NCI-H187 treated with DMSO at 0.1 percent for 48 hours (cell line): Measurements from ENCODE around the gene ABCA1.
A peak's percentile ranks its signal among the peaks of the same experiment; 100 is the strongest.
"Not testable (repeated sequence)": the region's sequence is repeated elsewhere in the genome, so short reads cannot be mapped to it uniquely, and the experiment has no call there.

Experiments
- DNase-seq: peaks from one replicate; lab custom pipeline; 2025; lab: John Stamatoyannopoulos, UW

ABCA1 gene

GRCh38 chr9:104869811-104870210 is 58.1 kb downstream of the ABCA1 start:
- DNase-seq = no peak

GRCh38 chr9:104868687-104869404 is 59.1 kb downstream of the ABCA1 start:
- DNase-seq = peak; percentile 15

DNA sequence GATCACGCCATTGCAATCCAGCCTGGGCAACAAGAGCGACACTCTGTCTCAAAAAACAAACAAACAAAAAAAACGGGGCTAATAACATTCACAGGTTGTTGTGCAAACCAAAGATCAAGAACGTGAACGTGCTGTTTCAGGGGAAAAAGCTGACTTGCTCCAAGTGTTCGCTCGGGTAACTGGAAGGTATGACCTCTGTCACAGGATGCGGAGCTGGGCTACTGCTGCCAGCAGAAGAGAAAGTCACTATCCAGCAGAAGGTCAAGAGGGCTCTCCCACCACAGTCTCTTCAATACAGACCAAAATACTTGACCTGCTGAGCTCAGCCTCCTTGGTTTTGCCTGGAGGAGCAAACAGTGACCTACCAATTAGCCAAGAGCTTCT is 59.7 kb downstream of the ABCA1 start:
- no peak for DNase-seq

DNA sequence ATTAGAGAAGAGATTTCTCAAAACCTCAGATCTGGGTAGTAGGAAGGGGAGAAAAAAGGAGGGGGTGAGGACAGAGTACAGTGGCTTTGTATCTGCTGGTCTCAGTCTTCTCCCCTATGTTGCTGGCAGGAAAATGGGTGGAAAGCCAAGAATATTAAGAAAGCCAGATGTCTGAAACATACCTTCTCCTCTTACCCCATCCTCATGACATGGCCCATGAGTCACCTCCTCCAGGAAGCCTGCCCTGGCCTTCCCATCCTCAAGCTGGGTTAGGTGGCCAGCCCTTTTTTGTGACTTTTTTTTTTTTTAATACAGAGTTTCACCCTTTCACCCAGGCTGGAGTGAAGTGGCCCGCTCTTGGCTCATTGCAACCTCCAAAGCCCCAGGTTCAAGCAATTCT is 61.8 kb downstream of the ABCA1 start:
- no peak for DNase-seq

DNA sequence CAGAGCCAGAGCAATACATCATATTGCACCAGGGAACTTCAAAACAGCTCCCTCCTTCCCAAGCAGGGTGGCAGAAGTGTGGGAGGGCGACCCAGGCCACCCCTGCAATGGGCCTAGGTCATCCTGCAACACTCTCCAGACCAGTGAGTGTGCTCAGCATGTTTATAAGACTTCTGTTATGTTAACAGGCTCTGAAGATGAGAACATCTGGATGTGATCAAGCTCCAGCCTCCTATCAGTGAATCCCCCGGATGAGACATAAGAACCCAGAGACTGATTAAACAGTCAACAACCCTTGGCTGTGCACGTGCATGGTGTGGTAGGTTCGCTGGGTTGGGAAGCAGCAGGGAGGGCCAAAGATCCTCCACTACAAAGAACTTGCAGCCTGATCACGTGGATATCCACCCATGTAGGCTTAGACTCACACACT is 63.3 kb downstream of the ABCA1 start:
- DNase-seq = no peak

DNA sequence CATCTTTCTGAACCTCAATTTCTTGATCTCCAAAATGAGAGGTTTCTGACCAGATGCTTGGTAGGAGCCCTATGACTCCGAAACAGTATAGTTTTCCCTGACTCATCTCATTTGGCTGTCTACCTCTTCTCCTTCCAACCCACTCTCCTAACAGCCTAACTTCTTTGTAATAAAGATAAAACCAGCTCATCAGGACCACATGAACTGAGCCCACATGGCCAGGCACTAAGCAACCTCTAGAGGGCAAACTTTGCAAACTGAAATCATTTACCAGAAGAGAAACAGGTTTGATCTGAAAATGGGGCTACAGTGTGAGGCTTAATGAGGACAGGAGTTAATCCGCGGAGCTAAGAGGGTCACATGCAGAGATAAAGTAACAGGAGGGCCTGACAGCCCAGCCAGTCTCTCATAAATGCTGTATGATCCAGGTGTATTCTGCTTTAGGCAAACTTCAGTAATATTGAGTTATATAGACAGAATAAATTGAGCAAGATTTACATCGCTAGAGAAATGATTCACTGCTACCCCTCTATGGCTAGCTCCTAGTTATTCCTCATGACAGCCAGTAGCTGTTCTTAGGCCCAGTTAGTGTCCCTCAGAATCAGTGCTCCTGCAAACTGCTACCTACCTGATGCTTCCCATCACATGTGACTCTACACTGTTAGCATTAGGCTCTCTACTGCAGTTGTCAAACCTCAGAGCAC is 64.6 kb downstream of the ABCA1 start:
- DNase-seq = peak; percentile 4

- DNase-seq = no peak
Observed at GRCh38 chr9:104861397-104861796, 66.6 kb downstream of the ABCA1 start.

GRCh38 chr9:104860263-104860662 is 67.7 kb downstream of the ABCA1 start:
- DNase-seq = no peak

DNA sequence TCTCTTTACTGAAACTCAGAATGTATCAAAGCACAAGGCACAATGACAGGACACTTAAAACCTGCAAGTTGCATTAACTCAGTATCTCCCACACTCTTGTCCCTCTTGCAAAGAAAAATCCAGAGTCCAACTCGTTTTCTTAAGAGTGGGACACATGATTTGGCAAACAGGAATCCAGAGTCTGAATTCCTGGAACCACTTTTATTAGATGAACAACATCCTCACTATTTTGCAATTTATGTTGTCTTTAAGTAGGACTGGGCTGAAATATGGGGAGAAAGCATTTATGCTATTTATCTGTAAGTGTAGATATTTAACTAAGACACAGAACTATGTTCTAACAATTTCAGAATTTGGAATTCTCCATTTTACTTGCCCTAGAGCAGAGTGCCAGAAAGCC is 69.1 kb downstream of the ABCA1 start:
- DNase-seq = no peak

DNA sequence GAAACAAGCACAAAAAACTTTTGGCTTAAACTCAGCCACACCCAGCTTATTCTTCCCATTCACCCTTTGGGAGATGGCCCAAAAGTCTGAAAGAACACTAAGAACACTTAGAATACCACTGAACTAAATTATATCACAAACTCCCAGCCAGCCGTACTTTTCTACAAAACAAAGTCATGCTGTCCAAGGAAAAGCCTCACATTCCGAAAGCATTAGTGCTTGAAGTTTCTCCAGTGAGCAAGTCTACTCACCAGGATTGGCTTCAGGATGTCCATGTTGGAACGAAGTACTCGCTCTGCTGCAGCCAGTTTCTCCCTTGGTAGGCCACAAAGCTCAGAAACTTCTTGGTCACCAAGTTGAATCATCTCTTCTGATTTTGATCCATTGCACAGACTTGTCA is 69.7 kb downstream of the ABCA1 start:
- DNase-seq = no peak

GRCh38 chr9:104856413-104856941 is 71.5 kb downstream of the ABCA1 start:
- peak; percentile 52 for DNase-seq

DNA sequence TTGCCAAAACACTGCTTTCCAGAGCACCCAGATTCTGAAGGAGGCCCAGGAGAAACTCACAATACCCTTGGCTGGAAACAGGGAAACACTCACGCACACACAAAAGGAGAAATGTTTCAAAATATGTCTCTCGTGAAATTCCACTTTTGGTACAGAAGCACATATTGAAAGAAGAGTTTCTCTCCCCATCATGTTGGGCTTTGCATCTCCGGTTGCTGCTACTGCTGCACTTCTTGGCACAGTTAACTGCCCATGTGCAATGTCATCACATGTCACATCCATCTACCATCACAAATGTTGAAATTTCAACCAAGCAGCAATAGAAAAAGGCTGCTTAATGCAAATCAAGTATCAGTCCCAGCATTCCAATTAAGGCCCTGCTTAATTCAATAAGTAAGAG is 72.1 kb downstream of the ABCA1 start:
- no peak for DNase-seq

- not testable (repeated sequence) for DNase-seq
Observed at GRCh38 chr9:104855258-104855657, 72.7 kb downstream of the ABCA1 start.

DNA sequence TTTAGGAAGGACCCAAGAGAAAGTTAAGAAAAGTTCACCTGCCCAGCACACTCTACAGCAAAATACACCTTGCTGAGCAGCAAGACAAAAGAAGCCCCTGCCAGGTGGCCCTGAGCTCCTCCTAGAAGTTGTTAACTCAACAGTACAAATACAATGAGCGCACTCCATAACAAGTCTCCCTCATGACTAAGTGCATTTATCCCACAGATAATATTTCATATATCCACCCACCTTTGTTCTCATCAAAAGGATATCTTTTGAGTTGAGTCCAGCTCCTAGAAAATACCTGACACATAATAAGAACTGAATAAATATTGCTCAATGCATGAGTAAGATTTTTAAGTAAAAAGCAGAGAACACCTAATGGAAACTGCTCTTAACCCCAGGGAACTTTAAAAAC is 73.3 kb downstream of the ABCA1 start:
- no peak for DNase-seq

GRCh38 chr9:104853683-104854082 is 74.3 kb downstream of the ABCA1 start:
- DNase-seq = no peak

GRCh38 chr9:104853159-104853558 is 74.8 kb downstream of the ABCA1 start:
- no peak for DNase-seq

DNA sequence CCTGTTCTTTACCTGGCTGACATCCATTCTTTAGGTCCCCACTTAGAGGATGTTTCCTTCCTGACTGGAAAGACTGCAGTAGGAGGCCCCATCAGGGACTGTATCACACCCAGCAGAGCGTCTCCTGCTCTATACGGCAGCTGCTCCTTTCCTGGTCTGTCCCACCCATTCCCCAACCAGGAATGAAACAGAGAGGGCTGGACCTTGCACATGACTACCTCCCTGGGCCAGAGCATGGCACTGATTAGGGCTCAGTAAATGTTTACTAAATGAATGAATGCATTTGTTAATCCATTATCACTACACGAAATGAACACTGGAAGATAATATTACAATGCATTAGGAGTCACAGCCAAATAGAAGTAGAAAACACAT is 76.4 kb downstream of the ABCA1 start:
- no peak for DNase-seq

GRCh38 chr9:104850786-104851545 is 77.0 kb downstream of the ABCA1 start:
- DNase-seq = no peak

- no peak for DNase-seq
Observed at GRCh38 chr9:104849023-104849422, 78.9 kb downstream of the ABCA1 start.

- no peak for DNase-seq
Observed at GRCh38 chr9:104844710-104845109, 83.2 kb downstream of the ABCA1 start.

- DNase-seq = no peak
Observed at GRCh38 chr9:104843644-104844240, 84.2 kb downstream of the ABCA1 start.

GRCh38 chr9:104842698-104843097 is 85.3 kb downstream of the ABCA1 start:
- no peak for DNase-seq
